Activated CD4-positive, alpha-beta T cell treated with anti-CD3 and anti-CD28 coated beads for 24 hours (primary cell): ENCODE results near the gene ZNF397.

Experiments used
- DNase-seq, 2 donors: peaks; one replicate each; pipeline ENCODE4 v3.0.0-alpha.2; 2020; ENCODE audit warnings: low read depth in 2 of 2

The ZNF397 gene

GRCh38 chr18:35290094-35290735 is 49.4 kb downstream of the ZNF397 start, which contains the start of gene ZSCAN30:
TSS of gene ZSCAN30 (minus strand) at chr18:35290229. CDS start at chr18:35264352, 25,877 bp downstream.
- peak; percentile 91 to 95 for DNase-seq

DNA sequence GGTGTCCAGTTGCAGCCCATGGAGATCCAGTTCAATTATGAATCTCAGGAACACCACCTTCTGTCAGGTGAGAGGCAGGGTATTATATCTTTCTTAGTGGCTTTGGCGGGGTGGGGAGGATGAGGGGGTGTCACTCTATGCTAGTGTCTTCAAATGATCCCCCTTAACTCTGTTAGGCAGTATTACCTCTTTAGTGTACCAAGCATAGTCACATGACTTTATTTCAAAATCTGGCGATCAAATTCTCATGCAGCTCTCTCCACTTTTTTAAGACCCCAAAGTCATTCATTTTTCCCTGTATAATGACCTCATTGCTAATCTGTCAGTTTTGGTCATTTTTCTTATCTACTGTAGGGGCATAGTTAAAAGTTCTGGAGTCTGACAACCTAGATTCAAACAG is 50.3 kb downstream of the ZNF397 start:
- no peak for DNase-seq

- no peak for DNase-seq
Observed at GRCh38 chr18:35296060-35296459, 55.2 kb downstream of the ZNF397 start.

GRCh38 chr18:35303610-35304009 is 62.8 kb downstream of the ZNF397 start:
- no peak for DNase-seq

DNA sequence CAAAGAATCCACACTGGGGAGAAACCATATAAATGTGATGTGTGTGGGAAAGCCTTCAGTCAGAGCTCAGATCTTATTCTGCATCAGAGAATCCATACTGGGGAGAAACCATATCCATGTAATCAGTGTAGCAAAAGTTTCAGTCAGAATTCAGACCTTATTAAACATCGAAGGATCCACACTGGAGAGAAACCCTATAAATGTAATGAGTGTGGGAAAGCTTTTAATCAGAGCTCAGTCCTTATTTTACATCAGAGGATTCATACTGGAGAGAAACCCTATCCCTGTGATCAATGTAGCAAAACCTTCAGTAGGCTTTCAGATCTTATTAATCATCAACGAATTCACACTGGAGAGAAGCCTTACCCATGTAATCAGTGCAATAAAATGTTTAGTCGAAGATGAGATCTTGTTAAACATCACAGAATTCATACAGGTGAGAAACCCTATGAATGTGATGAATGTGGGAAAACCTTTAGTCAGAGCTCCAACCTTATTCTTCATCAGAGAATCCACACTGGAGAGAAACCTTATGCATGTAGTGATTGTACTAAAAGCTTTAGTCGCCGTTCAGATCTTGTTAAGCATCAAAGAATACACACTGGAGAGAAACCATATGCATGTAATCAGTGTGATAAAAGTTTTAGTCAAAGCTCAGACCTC is 65.9 kb downstream of the ZNF397 start:
- no peak for DNase-seq
